ENCODE measurements around the gene IDUA.

- no peak for TF ChIP-seq TAF1 (IDR thresholded peaks at IDR 0.05; ENCODE audit: low read depth, low read length)
- no peak for TF ChIP-seq POLR2A (IDR thresholded peaks at IDR 0.05; ENCODE audit: low read depth, low read length)
- no peak for TF ChIP-seq POLR2AphosphoS5 (IDR thresholded peaks at IDR 0.05; ENCODE audit: low read depth, low read length)
- no peak for TF ChIP-seq POU2F2 (IDR thresholded peaks at IDR 0.05; ENCODE audit: low read depth, low read length)
Observed at GRCh38 chr4:1019320-1019719, 32.5 kb downstream of the IDUA start.

All from GM12891 (cell line).